Measurements from ENCODE around the gene CEP57. TPM values are rescaled to one million over a fixed set of nuclear protein-coding genes. Genes with fewer than 3 reads are reported as not detected.
A peak's percentile ranks its signal among the peaks of the same experiment; 100 is the strongest.

Gene CEP57
- total and polyA plus RNA-seq, 2 of the 13 experiments (the other 11 are each of a cell fraction or from before 2014, with no cell fraction given) = 34.3 to 59.4 TPM

DNA sequence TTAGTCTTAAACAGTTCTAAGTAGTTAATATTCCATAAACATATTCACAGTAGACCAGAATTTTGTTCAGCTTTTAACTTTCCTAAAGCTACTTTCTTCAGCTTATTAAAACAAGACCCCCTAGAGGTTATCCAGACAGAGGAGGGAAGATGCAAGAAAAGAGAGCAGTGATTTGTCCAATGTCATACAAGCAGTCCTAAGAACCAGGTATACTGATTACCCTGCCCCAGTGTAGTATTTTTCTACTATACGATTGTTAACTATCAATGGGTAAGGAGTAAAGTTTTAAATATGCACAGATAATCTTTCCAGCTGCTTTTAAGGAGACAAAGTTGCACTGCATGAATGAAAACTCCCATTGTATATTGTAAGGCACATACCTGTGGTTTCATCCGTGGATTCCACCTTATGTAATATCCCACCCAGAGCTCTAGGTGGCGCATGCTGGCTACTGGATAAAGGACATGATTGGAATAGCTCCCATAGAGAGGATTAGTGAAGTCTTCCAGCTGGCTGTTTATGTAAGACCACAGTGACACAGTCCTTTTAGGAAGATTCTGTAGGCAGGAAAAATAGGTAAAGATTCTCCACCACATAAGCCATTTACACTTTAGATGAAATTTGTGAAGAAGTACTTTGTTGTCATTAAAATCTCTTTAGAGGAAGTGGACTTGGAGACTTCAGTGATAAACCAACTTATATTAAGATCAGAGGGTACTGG, 45.6 kb downstream of the CEP57 start:
- ATAC-seq = peak; percentile 99
- POLR2A ChIA-PET = interaction anchor here (0.7 to 1.5 kb wide), 3 partner anchors 45 to 508 kb away, joined by 3 to 4 read pairs (median 3); partner anchors contain the start of genes CEP57 and FAM76B
- H3K79me2 ChIP-seq (ENCODE audit: insufficient read depth, low read length) = no peaks in the 10 kb centered on the region
- H3K4me3 ChIP-seq (replicated peaks in 1 of 3; ENCODE audit: insufficient read depth in 1 of 3, low read depth in 2 of 3, low read length in 3 of 3) = no peak overlapping the region
- no peaks in the 10 kb centered on the region for H3K4me1 ChIP-seq (ENCODE audit: insufficient read depth, low read length)
- H3K9me3 ChIP-seq (ENCODE audit: low read length) = no peaks in the 10 kb centered on the region
- no peak overlapping the region for H3K4me2 ChIP-seq (ENCODE audit: low read depth, low read length)
- H4K20me1 ChIP-seq (ENCODE audit: insufficient read depth, low read length) = no peaks in the 10 kb centered on the region
- in situ Hi-C loops (cut with HindIII; ENCODE audit: extremely low pct_ligation_motif_present, low pct_unique_long_range_greater_than_20kb) = loop anchor here (10.0 kb wide), 2 partner anchors 559 to 589 kb away; partner anchors contain the start of gene JRKL
- no peak overlapping the region for H3K27ac ChIP-seq (ENCODE audit: extremely low read length, insufficient read depth, low read length)
- no peaks in the 10 kb centered on the region for H3K27me3 ChIP-seq (ENCODE audit: control insufficient read depth in 1 of 2, insufficient read depth in 2 of 2, low read length in 2 of 2)
- FAIRE-seq = peak; percentile 50
- peak; percentile 84 for DNase-seq (ENCODE audit: low spot score)
- intact Hi-C loops (cut with micrococcal nuclease; ENCODE audit: unreplicated experiment) = loop anchor here (1.0 to 10.0 kb wide), 5 partner anchors 133 to 590 kb away; partner anchors contain the start of gene MAML2
- H2AFZ ChIP-seq (ENCODE audit: low read length) = no peak overlapping the region
- no peak overlapping the region for H3K9ac ChIP-seq (ENCODE audit: insufficient read depth, low read depth, low read length)
- WGBS (ENCODE audit: low lambda C conversion rate) = 7% methylated on average over 3 of the region's 3 CpGs
- CTCF ChIA-PET (ENCODE audit: low intra/inter-chr PET ratio, low total read pairs) = interaction anchor here (0.9 to 1.8 kb wide), 3 partner anchors 507 to 591 kb away, joined by 4 to 13 read pairs (median 8); partner anchors contain the start of gene MAML2
- BruUV-seq (replicated peaks) = no TSS peak
- peaks cover 10 to 50% of the 10 kb centered on the region in 2 experiments for H3K36me3 ChIP-seq (replicated peaks in 1 of 2; ENCODE audit: control insufficient read depth in 1 of 2, insufficient read depth in 2 of 2, low read length in 2 of 2)
- TF ChIP-seq, protein P1, sequence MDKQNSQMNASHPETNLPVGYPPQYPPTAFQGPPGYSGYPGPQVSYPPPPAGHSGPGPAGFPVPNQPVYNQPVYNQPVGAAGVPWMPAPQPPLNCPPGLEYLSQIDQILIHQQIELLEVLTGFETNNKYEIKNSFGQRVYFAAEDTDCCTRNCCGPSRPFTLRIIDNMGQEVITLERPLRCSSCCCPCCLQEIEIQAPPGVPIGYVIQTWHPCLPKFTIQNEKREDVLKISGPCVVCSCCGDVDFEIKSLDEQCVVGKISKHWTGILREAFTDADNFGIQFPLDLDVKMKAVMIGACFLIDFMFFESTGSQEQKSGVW (CRISPR knock-in tag; IDR thresholded peaks at IDR 0.05; ENCODE audit: borderline replicate concordance) = no peak
- TF ChIP-seq ERF (CRISPR knock-in tag; IDR thresholded peaks at IDR 0.05) = 0 out of 2 replicates have a peak, but pooled peaks have one; percentile 19
- TF ChIP-seq, protein P2, sequence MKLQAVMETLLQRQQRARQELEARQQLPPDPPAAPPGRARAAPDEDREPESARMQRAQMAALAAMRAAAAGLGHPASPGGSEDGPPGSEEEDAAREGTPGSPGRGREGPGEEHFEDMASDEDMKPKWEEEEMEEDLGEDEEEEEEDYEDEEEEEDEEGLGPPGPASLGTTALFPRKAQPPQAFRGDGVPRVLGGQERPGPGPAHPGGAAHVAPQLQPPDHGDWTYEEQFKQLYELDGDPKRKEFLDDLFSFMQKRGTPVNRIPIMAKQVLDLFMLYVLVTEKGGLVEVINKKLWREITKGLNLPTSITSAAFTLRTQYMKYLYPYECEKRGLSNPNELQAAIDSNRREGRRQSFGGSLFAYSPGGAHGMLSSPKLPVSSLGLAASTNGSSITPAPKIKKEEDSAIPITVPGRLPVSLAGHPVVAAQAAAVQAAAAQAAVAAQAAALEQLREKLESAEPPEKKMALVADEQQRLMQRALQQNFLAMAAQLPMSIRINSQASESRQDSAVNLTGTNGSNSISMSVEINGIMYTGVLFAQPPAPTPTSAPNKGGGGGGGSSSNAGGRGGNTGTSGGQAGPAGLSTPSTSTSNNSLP (IDR thresholded peaks at IDR 0.05; ENCODE audit: low read depth, low read length) = peak; percentile 85
- TF ChIP-seq SUZ12 (IDR thresholded peaks at IDR 0.05; ENCODE audit: low read depth, low read length) = no peak
- no peak for TF ChIP-seq ZNF891 (CRISPR knock-in tag; IDR thresholded peaks at IDR 0.05)
- TF ChIP-seq, protein P3, sequence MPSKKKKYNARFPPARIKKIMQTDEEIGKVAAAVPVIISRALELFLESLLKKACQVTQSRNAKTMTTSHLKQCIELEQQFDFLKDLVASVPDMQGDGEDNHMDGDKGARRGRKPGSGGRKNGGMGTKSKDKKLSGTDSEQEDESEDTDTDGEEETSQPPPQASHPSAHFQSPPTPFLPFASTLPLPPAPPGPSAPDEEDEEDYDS (CRISPR knock-in tag; IDR thresholded peaks at IDR 0.05) = no peak
- TF ChIP-seq JARID2 (CRISPR knock-in tag; IDR thresholded peaks at IDR 0.05; ENCODE audit: insufficient replicate concordance) = no peak
- TF ChIP-seq, protein P4, sequence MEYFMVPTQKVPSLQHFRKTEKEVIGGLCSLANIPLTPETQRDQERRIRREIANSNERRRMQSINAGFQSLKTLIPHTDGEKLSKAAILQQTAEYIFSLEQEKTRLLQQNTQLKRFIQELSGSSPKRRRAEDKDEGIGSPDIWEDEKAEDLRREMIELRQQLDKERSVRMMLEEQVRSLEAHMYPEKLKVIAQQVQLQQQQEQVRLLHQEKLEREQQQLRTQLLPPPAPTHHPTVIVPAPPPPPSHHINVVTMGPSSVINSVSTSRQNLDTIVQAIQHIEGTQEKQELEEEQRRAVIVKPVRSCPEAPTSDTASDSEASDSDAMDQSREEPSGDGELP (IDR thresholded peaks at IDR 0.05; ENCODE audit: borderline replicate concordance, low read depth) = peak; percentile 79
- TF ChIP-seq, protein P5, sequence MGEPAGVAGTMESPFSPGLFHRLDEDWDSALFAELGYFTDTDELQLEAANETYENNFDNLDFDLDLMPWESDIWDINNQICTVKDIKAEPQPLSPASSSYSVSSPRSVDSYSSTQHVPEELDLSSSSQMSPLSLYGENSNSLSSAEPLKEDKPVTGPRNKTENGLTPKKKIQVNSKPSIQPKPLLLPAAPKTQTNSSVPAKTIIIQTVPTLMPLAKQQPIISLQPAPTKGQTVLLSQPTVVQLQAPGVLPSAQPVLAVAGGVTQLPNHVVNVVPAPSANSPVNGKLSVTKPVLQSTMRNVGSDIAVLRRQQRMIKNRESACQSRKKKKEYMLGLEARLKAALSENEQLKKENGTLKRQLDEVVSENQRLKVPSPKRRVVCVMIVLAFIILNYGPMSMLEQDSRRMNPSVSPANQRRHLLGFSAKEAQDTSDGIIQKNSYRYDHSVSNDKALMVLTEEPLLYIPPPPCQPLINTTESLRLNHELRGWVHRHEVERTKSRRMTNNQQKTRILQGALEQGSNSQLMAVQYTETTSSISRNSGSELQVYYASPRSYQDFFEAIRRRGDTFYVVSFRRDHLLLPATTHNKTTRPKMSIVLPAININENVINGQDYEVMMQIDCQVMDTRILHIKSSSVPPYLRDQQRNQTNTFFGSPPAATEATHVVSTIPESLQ (CRISPR knock-in tag; conservative IDR thresholded peaks at IDR 0.05) = no peak
- TF ChIP-seq NBN (conservative IDR thresholded peaks at IDR 0.05) = no peak
- no peak for TF ChIP-seq ZNF3 (CRISPR knock-in tag; IDR thresholded peaks at IDR 0.05)
- TF ChIP-seq FOXM1 (CRISPR knock-in tag; IDR thresholded peaks at IDR 0.05) = no peak
- TF ChIP-seq ZNF12 (CRISPR knock-in tag; IDR thresholded peaks at IDR 0.05) = no peak
- TF ChIP-seq, protein P6, sequence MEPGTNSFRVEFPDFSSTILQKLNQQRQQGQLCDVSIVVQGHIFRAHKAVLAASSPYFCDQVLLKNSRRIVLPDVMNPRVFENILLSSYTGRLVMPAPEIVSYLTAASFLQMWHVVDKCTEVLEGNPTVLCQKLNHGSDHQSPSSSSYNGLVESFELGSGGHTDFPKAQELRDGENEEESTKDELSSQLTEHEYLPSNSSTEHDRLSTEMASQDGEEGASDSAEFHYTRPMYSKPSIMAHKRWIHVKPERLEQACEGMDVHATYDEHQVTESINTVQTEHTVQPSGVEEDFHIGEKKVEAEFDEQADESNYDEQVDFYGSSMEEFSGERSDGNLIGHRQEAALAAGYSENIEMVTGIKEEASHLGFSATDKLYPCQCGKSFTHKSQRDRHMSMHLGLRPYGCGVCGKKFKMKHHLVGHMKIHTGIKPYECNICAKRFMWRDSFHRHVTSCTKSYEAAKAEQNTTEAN (CRISPR knock-in tag; conservative IDR thresholded peaks at IDR 0.05) = no peak
- TF ChIP-seq SETDB1 (CRISPR knock-in tag; IDR thresholded peaks at IDR 0.05; ENCODE audit: borderline replicate concordance) = no peak
